Measurements from ENCODE around the gene ANKRD55.
"Not testable (repeated sequence)": the region's sequence is repeated elsewhere in the genome, so short reads cannot be mapped to it uniquely, and the experiment has no call there.

ANKRD55 gene

GRCh38 chr5:56253126-56253525 lies 20.0 kb upstream of the ANKRD55 start:
- no peak for DNase-seq (ENCODE audit: low read depth in 2 of 2)

- DNase-seq (ENCODE audit: low read depth in 2 of 2), result no peak
Measured at GRCh38 chr5:56251918-56252553, 18.9 kb upstream of the ANKRD55 start.

- DNase-seq (ENCODE audit: low read depth in 2 of 2), result no peak
Measured at GRCh38 chr5:56251440-56251839, 18.3 kb upstream of the ANKRD55 start.

GRCh38 chr5:56250011-56250410 lies 16.9 kb upstream of the ANKRD55 start:
- no peak for DNase-seq (ENCODE audit: low read depth in 2 of 2)

- not testable (repeated sequence) for DNase-seq (ENCODE audit: low read depth in 2 of 2)
Measured at GRCh38 chr5:56249085-56249484, 16.0 kb upstream of the ANKRD55 start.

GRCh38 chr5:56247592-56247991 lies 14.5 kb upstream of the ANKRD55 start:
- DNase-seq (ENCODE audit: low read depth in 2 of 2), result no peak

GRCh38 chr5:56246769-56247168 lies 13.6 kb upstream of the ANKRD55 start:
- no peak for DNase-seq (ENCODE audit: low read depth in 2 of 2)

GRCh38 chr5:56245481-56245880 lies 12.4 kb upstream of the ANKRD55 start:
- DNase-seq (ENCODE audit: low read depth in 2 of 2), result no peak

GRCh38 chr5:56244627-56245026 lies 11.5 kb upstream of the ANKRD55 start:
- DNase-seq (ENCODE audit: low read depth in 2 of 2), result no peak

GRCh38 chr5:56242271-56242670 lies 9.1 kb upstream of the ANKRD55 start:
- DNase-seq (ENCODE audit: low read depth in 2 of 2), result not testable (repeated sequence)

GRCh38 chr5:56232538-56232937 lies 592 bp downstream of the ANKRD55 start:
- no peak for DNase-seq (ENCODE audit: low read depth in 2 of 2)

- no peak for DNase-seq (ENCODE audit: low read depth in 2 of 2)
Measured at GRCh38 chr5:56230576-56230975, 2.6 kb downstream of the ANKRD55 start.

- no peak for DNase-seq (ENCODE audit: low read depth in 2 of 2)
Measured at GRCh38 chr5:56229111-56229510, 4.0 kb downstream of the ANKRD55 start.

GRCh38 chr5:56228631-56229030 lies 4.5 kb downstream of the ANKRD55 start:
- DNase-seq (ENCODE audit: low read depth in 2 of 2), result no peak

GRCh38 chr5:56227691-56228090 lies 5.4 kb downstream of the ANKRD55 start:
- no peak for DNase-seq (ENCODE audit: low read depth in 2 of 2)

GRCh38 chr5:56223298-56223697 lies 9.8 kb downstream of the ANKRD55 start:
- DNase-seq (ENCODE audit: low read depth in 2 of 2), result not testable (repeated sequence)

- not testable (repeated sequence) for DNase-seq (ENCODE audit: low read depth in 2 of 2)
Measured at GRCh38 chr5:56221601-56222000, 11.5 kb downstream of the ANKRD55 start.

- DNase-seq (ENCODE audit: low read depth in 2 of 2), result no peak
Measured at GRCh38 chr5:56215019-56215830, 17.9 kb downstream of the ANKRD55 start.

GRCh38 chr5:56213886-56214535 lies 19.1 kb downstream of the ANKRD55 start:
- DNase-seq (ENCODE audit: low read depth in 2 of 2), result not testable (repeated sequence)

GRCh38 chr5:56212130-56212879 lies 20.8 kb downstream of the ANKRD55 start:
- no peak for DNase-seq (ENCODE audit: low read depth in 2 of 2)

GRCh38 chr5:56211298-56211865 lies 21.7 kb downstream of the ANKRD55 start:
- no peak for DNase-seq (ENCODE audit: low read depth in 2 of 2)

GRCh38 chr5:56208681-56209080 lies 24.4 kb downstream of the ANKRD55 start:
- DNase-seq (ENCODE audit: low read depth in 2 of 2), result no peak
